22Rv1 (cell line): ENCODE measurements around the gene COL23A1.

ENCODE experiments used
- ZFX ChIP-seq: fragments of 450-650 bp; IDR thresholded peaks from 2 replicates; pipeline ENCODE4 v1.6.1; 2017; ENCODE audit warnings: antibody characterized with exemption, borderline replicate concordance
- TF ChIP-seq, protein P1 (sequence below): fragments of 450-650 bp; IDR thresholded peaks from 2 replicates; pipeline ENCODE4 v1.5.1; 2017; ENCODE audit warnings: mild to moderate bottlenecking

DNA sequence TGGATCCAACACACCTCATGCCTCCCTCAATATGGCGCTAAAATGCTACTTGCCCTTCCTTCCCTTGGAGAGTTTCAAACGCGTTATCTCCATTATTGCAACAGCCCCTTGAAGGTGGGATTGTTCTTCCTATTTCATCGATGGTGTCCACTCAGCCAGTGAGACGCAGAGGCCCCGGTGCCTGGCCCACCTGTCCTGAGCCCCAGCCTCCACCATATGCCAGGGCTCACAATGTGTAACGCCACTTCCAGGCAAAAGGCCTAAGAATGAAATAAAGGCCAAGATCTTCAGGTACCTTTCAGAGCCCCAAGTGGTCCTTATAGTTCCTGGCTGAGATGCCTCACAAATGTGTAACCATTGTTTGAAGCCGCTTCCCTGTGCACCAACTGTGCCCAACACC is 186.8 kb downstream of the COL23A1 start:
- TF ChIP-seq, protein P1, sequence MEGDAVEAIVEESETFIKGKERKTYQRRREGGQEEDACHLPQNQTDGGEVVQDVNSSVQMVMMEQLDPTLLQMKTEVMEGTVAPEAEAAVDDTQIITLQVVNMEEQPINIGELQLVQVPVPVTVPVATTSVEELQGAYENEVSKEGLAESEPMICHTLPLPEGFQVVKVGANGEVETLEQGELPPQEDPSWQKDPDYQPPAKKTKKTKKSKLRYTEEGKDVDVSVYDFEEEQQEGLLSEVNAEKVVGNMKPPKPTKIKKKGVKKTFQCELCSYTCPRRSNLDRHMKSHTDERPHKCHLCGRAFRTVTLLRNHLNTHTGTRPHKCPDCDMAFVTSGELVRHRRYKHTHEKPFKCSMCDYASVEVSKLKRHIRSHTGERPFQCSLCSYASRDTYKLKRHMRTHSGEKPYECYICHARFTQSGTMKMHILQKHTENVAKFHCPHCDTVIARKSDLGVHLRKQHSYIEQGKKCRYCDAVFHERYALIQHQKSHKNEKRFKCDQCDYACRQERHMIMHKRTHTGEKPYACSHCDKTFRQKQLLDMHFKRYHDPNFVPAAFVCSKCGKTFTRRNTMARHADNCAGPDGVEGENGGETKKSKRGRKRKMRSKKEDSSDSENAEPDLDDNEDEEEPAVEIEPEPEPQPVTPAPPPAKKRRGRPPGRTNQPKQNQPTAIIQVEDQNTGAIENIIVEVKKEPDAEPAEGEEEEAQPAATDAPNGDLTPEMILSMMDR = no peak
- TF ChIP-seq ZFX = no peak
